WTC11 (cell line): Measurements from ENCODE around the gene RYR2. TPM values are rescaled to one million over a fixed set of nuclear protein-coding genes. Genes with fewer than 3 reads are reported as not detected.
A peak's percentile ranks its signal among the peaks of the same experiment; 100 is the strongest.

ENCODE experiments used
- ATAC-seq: fragments of 200-7000 bp; cut with Tn5 transposase; 2 replicates; pipeline ENCODE4 v1.10.0; 2021; ENCODE audit warnings: mild to moderate bottlenecking, moderate library complexity
- CTCF ChIA-PET: fragments of 300-600 bp; sonication (Branson Sonifier 250); formaldehyde crosslinking; loops from one replicate; lab custom pipeline; 2021; ENCODE audit warnings: antibody characterized with exemption; lab: Charles Lee
- POLR2A ChIA-PET: fragments of 350-600 bp; sonication (Branson Sonifier 250); formaldehyde crosslinking; loops from one replicate; lab custom pipeline; 2021; ENCODE audit warnings: antibody characterized with exemption; lab: Charles Lee
- DNase-seq: peaks from one replicate; pipeline ENCODE4 v3.0.0; 2021; ENCODE audit warnings: low spot score
- H3K27ac Mint-ChIP-seq: 2 replicates; pipeline ENCODE4 v1.8.0; 2021; ENCODE audit warnings: mixed read lengths
- H3K27me3 Mint-ChIP-seq: 2 replicates; pipeline ENCODE4 v1.8.0; 2021; ENCODE audit warnings: low read depth, mild to moderate bottlenecking, moderate library complexity, mixed read lengths
- H3K36me3 Mint-ChIP-seq: 2 replicates; pipeline ENCODE4 v1.8.0; 2021; ENCODE audit warnings: mixed read lengths
- H3K4me1 Mint-ChIP-seq: 2 replicates; pipeline ENCODE4 v1.8.0; 2022; ENCODE audit warnings: mixed read lengths
- H3K4me3 Mint-ChIP-seq: 2 replicates; pipeline ENCODE4 v1.8.0; 2021; ENCODE audit warnings: mild to moderate bottlenecking, moderate library complexity, mixed read lengths
- H3K9me3 Mint-ChIP-seq: 2 replicates; pipeline ENCODE4 v1.8.0; 2021; ENCODE audit warnings: mixed read lengths
- CREM ChIP-seq: sonication (generic); formaldehyde crosslinking; IDR thresholded peaks from 2 replicates; pipeline ENCODE4 v1.8.1; 2022; ENCODE audit warnings: mild to moderate bottlenecking, missing genetic modification reagents, moderate library complexity
- ELF4 ChIP-seq: sonication (generic); formaldehyde crosslinking; IDR thresholded peaks from 2 replicates; pipeline ENCODE4 v1.8.1; 2022; ENCODE audit warnings: low read depth, mild to moderate bottlenecking, moderate library complexity, missing genetic modification reagents
- GRHL2 ChIP-seq: fragments of 250-450 bp; sonication (Bioruptor Pico); IDR thresholded peaks from 2 replicates; pipeline ENCODE4 v1.8.0; 2022; ENCODE audit warnings: mild to moderate bottlenecking, moderate library complexity; ENCODE audit not compliant: insufficient replicate concordance, severe bottlenecking
- IRF2 ChIP-seq: sonication (generic); formaldehyde crosslinking; IDR thresholded peaks from 2 replicates; pipeline ENCODE4 v1.8.0; 2022; ENCODE audit warnings: low read depth, missing genetic modification reagents, borderline replicate concordance
- JUN ChIP-seq: sonication (generic); formaldehyde crosslinking; IDR thresholded peaks from 2 replicates; pipeline ENCODE4 v1.8.0; 2023; ENCODE audit warnings: mild to moderate bottlenecking, missing genetic modification reagents
- NR1H2 ChIP-seq: sonication (generic); formaldehyde crosslinking; IDR thresholded peaks from 2 replicates; pipeline ENCODE4 v1.9.0; 2021; ENCODE audit warnings: mild to moderate bottlenecking, moderate library complexity, missing genetic modification reagents
- SP1 ChIP-seq: sonication (generic); formaldehyde crosslinking; conservative IDR thresholded peaks from 2 replicates; pipeline ENCODE4 v1.8.1; 2022; ENCODE audit warnings: missing genetic modification reagents
- ZNF121 ChIP-seq: sonication (generic); formaldehyde crosslinking; IDR thresholded peaks from 2 replicates; pipeline ENCODE4 v1.8.0; 2023; ENCODE audit warnings: missing genetic modification reagents
- ZNF219 ChIP-seq: sonication (generic); formaldehyde crosslinking; IDR thresholded peaks from 2 replicates; pipeline ENCODE4 v1.8.0; 2023; ENCODE audit warnings: missing genetic modification reagents, mild to moderate bottlenecking, borderline replicate concordance
- ZNF317 ChIP-seq: sonication (generic); formaldehyde crosslinking; IDR thresholded peaks from 2 replicates; pipeline ENCODE4 v1.8.1; 2023; ENCODE audit warnings: low read depth, mild to moderate bottlenecking, moderate library complexity, missing genetic modification reagents, borderline replicate concordance
- ZNF396 ChIP-seq: fragments of 250-450 bp; sonication (Bioruptor Pico); IDR thresholded peaks from 2 replicates; pipeline ENCODE4 v1.8.0; 2021; ENCODE audit warnings: mild to moderate bottlenecking, moderate library complexity, borderline replicate concordance
- ZNF423 ChIP-seq: fragments of 250-450 bp; sonication (Bioruptor Pico); IDR thresholded peaks from 2 replicates; pipeline ENCODE4 v2.1.2; 2022; ENCODE audit warnings: mild to moderate bottlenecking, moderate library complexity
- total RNA-seq: library from RNA; stranded (reverse); gene quantifications from 3 replicates; pipeline ENCODE4 v1.2.3, GENCODE V29; 2021
- TF ChIP-seq, protein P1 (sequence below): sonication (generic); formaldehyde crosslinking; IDR thresholded peaks from 2 replicates; pipeline ENCODE4 v1.8.0; 2023; ENCODE audit warnings: missing genetic modification reagents, mild to moderate bottlenecking, borderline replicate concordance
- TF ChIP-seq, protein P2 (sequence below): sonication (generic); formaldehyde crosslinking; IDR thresholded peaks from 2 replicates; pipeline ENCODE4 v1.8.0; 2022; ENCODE audit warnings: mild to moderate bottlenecking, missing genetic modification reagents
- TF ChIP-seq, protein P3 (sequence below): fragments of 250-450 bp; sonication (Bioruptor Pico); IDR thresholded peaks from 2 replicates; pipeline ENCODE4 v1.8.0; 2021; ENCODE audit warnings: mild to moderate bottlenecking
- TF ChIP-seq, protein P4 (sequence below): sonication (generic); formaldehyde crosslinking; IDR thresholded peaks from 2 replicates; pipeline ENCODE4 v1.8.0; 2022; ENCODE audit warnings: mild to moderate bottlenecking, missing genetic modification reagents
- TF ChIP-seq, protein P5 (sequence below): sonication (generic); formaldehyde crosslinking; IDR thresholded peaks from 2 replicates; pipeline ENCODE4 v1.8.1; 2023; ENCODE audit warnings: mild to moderate bottlenecking, moderate library complexity, missing genetic modification reagents
- TF ChIP-seq, protein P6 (sequence below): fragments of 250-450 bp; sonication (Bioruptor Pico); IDR thresholded peaks from 2 replicates; pipeline ENCODE4 v1.9.0; 2021; ENCODE audit warnings: mild to moderate bottlenecking
- TF ChIP-seq, protein P7 (sequence below): sonication (generic); formaldehyde crosslinking; IDR thresholded peaks from 2 replicates; pipeline ENCODE4 v1.8.1; 2023; ENCODE audit warnings: mild to moderate bottlenecking, missing genetic modification reagents, moderate library complexity
- TF ChIP-seq, protein P8 (sequence below): sonication (generic); formaldehyde crosslinking; IDR thresholded peaks from 2 replicates; pipeline ENCODE4 v1.8.1; 2023; ENCODE audit warnings: mild to moderate bottlenecking, missing genetic modification reagents, moderate library complexity

The RYR2 gene
- total RNA-seq, 1 experiment from 2014 or later, result 7.9 TPM

DNA sequence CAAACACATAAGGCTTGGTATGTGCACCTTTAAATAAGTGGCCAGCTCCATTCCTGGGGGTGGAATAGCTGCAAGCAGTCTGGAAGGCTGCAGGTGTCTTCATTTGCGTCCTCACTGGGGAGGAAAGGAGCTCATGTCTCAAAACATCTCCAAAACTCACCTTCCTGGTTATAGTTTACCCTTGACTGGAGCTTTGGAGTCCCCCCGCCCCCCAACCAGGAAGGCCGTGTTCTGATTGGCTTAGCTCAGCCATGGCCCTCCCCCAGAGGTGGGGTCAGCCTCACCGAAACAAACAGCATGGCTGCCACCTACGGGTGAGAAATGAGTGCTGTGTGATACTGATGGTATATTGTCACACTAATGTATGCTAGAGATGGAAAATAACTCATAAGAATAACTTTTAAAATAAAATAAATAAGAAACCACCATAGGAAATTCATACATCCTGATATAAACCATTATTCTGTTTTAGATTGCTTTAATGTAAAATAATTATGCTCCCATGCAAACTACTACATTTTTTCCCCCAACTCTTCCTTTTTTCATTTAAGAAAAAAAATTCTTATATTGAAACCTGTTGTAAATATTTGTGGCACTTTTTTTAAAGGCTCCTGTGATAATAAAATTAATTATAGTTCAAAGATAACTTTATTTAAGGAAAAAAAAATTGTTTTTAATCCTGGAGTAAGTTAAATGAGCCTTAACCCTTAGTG, 757.9 kb downstream of the RYR2 start (continued):
- TF ChIP-seq, protein P1, sequence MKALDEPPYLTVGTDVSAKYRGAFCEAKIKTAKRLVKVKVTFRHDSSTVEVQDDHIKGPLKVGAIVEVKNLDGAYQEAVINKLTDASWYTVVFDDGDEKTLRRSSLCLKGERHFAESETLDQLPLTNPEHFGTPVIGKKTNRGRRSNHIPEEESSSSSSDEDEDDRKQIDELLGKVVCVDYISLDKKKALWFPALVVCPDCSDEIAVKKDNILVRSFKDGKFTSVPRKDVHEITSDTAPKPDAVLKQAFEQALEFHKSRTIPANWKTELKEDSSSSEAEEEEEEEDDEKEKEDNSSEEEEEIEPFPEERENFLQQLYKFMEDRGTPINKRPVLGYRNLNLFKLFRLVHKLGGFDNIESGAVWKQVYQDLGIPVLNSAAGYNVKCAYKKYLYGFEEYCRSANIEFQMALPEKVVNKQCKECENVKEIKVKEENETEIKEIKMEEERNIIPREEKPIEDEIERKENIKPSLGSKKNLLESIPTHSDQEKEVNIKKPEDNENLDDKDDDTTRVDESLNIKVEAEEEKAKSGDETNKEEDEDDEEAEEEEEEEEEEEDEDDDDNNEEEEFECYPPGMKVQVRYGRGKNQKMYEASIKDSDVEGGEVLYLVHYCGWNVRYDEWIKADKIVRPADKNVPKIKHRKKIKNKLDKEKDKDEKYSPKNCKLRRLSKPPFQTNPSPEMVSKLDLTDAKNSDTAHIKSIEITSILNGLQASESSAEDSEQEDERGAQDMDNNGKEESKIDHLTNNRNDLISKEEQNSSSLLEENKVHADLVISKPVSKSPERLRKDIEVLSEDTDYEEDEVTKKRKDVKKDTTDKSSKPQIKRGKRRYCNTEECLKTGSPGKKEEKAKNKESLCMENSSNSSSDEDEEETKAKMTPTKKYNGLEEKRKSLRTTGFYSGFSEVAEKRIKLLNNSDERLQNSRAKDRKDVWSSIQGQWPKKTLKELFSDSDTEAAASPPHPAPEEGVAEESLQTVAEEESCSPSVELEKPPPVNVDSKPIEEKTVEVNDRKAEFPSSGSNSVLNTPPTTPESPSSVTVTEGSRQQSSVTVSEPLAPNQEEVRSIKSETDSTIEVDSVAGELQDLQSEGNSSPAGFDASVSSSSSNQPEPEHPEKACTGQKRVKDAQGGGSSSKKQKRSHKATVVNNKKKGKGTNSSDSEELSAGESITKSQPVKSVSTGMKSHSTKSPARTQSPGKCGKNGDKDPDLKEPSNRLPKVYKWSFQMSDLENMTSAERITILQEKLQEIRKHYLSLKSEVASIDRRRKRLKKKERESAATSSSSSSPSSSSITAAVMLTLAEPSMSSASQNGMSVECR (CRISPR knock-in tag), result no peak
- TF ChIP-seq SP1 (CRISPR knock-in tag), result peak; percentile 57; the same call in 1 of the 2 replicates

DNA sequence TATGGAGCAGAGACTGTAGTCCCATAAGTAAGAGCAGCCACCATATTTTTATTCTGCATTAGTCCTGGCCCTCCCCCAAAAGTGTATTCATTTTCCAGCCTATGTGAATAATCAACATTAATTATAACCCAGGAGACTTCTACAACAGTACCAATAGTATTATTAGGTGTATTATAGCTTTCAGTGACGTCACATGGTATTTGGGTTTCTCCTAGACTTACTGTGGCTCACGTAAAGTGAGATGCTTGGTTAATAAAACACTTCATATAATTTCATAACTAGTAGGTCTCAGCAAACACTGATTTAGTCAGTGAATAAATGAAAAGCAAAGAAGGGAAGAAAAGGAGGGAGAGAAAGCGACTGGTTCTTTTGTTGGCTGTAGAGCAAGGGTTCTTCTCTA, 762.5 kb downstream of the RYR2 start:
- Mint-ChIP-seq H3K4me3 (no peak overlapping the region), H3K9me3 (no peaks in the 10 kb centered on the region), H3K27ac (no peak overlapping the region), H3K36me3 (peaks cover 10% of the 10 kb centered on the region), H3K4me1 (no peaks in the 10 kb centered on the region), H3K27me3 (no peaks in the 10 kb centered on the region)
- TF ChIP-seq, protein P2, sequence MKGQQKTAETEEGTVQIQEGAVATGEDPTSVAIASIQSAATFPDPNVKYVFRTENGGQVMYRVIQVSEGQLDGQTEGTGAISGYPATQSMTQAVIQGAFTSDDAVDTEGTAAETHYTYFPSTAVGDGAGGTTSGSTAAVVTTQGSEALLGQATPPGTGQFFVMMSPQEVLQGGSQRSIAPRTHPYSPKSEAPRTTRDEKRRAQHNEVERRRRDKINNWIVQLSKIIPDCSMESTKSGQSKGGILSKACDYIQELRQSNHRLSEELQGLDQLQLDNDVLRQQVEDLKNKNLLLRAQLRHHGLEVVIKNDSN (CRISPR knock-in tag), result no peak
- TF ChIP-seq, protein P3, sequence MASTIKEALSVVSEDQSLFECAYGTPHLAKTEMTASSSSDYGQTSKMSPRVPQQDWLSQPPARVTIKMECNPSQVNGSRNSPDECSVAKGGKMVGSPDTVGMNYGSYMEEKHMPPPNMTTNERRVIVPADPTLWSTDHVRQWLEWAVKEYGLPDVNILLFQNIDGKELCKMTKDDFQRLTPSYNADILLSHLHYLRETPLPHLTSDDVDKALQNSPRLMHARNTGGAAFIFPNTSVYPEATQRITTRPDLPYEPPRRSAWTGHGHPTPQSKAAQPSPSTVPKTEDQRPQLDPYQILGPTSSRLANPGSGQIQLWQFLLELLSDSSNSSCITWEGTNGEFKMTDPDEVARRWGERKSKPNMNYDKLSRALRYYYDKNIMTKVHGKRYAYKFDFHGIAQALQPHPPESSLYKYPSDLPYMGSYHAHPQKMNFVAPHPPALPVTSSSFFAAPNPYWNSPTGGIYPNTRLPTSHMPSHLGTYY (CRISPR knock-in tag), result no peak
- TF ChIP-seq, protein P4, sequence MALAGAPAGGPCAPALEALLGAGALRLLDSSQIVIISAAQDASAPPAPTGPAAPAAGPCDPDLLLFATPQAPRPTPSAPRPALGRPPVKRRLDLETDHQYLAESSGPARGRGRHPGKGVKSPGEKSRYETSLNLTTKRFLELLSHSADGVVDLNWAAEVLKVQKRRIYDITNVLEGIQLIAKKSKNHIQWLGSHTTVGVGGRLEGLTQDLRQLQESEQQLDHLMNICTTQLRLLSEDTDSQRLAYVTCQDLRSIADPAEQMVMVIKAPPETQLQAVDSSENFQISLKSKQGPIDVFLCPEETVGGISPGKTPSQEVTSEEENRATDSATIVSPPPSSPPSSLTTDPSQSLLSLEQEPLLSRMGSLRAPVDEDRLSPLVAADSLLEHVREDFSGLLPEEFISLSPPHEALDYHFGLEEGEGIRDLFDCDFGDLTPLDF (CRISPR knock-in tag), result no peak
- no peak for TF ChIP-seq NR1H2
- TF ChIP-seq, protein P5, sequence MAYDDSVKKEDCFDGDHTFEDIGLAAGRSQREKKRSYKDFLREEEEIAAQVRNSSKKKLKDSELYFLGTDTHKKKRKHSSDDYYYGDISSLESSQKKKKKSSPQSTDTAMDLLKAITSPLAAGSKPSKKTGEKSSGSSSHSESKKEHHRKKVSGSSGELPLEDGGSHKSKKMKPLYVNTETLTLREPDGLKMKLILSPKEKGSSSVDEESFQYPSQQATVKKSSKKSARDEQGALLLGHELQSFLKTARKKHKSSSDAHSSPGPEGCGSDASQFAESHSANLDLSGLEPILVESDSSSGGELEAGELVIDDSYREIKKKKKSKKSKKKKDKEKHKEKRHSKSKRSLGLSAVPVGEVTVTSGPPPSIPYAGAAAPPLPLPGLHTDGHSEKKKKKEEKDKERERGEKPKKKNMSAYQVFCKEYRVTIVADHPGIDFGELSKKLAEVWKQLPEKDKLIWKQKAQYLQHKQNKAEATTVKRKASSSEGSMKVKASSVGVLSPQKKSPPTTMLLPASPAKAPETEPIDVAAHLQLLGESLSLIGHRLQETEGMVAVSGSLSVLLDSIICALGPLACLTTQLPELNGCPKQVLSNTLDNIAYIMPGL, result no peak
- ATAC-seq (no peak), DNase-seq (no peak)
- ChIA-PET CTCF (no interaction called here), POLR2A (no interaction called here)

DNA sequence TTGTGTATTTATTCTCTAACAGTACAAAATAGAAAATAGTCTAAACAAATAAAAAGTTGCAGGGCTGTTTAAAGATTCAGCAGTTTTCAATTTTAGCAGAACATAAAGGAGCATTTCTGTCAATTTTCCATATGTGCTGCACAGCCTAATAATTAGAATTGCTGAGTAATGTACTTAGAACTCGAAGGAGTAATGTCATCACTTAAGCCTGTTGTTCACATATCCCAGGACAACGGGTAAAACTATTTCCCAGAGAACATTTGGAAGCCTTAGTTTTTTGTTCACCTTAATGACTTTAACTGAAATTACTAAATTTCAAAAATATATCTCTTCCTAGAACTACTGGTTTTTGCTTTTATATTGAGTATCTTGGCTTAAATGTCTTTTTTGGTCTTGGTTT, 767.1 kb downstream of the RYR2 start:
- Mint-ChIP-seq H3K27ac (no peak overlapping the region), H3K27me3 (no peaks in the 10 kb centered on the region; the same call in 1 of the 2 replicates), H3K4me3 (no peak overlapping the region), H3K4me1 (peaks cover 18% of the 10 kb centered on the region), H3K9me3 (no peaks in the 10 kb centered on the region), H3K36me3 (no peaks in the 10 kb centered on the region; the same call in 1 of the 2 replicates)
- ChIA-PET CTCF (interaction anchor here (1.1 to 1.9 kb wide), 2 partner anchors 9 to 42 kb away, joined by 3 to 6 read pairs; no protein-coding TSS in a partner anchor), POLR2A (no interaction called here)
- no peak for DNase-seq
- no peak for ATAC-seq
- TF ChIP-seq, protein P6, sequence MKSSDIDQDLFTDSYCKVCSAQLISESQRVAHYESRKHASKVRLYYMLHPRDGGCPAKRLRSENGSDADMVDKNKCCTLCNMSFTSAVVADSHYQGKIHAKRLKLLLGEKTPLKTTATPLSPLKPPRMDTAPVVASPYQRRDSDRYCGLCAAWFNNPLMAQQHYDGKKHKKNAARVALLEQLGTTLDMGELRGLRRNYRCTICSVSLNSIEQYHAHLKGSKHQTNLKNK (CRISPR knock-in tag), result no peak
- TF ChIP-seq, protein P7, sequence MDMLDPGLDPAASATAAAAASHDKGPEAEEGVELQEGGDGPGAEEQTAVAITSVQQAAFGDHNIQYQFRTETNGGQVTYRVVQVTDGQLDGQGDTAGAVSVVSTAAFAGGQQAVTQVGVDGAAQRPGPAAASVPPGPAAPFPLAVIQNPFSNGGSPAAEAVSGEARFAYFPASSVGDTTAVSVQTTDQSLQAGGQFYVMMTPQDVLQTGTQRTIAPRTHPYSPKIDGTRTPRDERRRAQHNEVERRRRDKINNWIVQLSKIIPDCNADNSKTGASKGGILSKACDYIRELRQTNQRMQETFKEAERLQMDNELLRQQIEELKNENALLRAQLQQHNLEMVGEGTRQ, result no peak
- TF ChIP-seq CREM (CRISPR knock-in tag) (no peak), IRF2 (CRISPR knock-in tag) (no peak), ZNF219 (CRISPR knock-in tag) (no peak), JUN (CRISPR knock-in tag) (no peak), ZNF121 (no peak), ZNF317 (CRISPR knock-in tag) (no peak), ELF4 (CRISPR knock-in tag) (no peak), ZNF396 (CRISPR knock-in tag) (no peak), GRHL2 (CRISPR knock-in tag) (no peak), ZNF423 (no peak)
- TF ChIP-seq, protein P8, sequence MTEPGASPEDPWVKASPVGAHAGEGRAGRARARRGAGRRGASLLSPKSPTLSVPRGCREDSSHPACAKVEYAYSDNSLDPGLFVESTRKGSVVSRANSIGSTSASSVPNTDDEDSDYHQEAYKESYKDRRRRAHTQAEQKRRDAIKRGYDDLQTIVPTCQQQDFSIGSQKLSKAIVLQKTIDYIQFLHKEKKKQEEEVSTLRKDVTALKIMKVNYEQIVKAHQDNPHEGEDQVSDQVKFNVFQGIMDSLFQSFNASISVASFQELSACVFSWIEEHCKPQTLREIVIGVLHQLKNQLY (CRISPR knock-in tag), result no peak
